Skin of body (tissue), 2 donors: ENCODE data around the gene PADI3. TPM values are rescaled to one million over a fixed set of nuclear protein-coding genes. Genes with fewer than 3 reads are reported as not detected.

Source experiments
- DNase-seq: peaks from one replicate; lab custom pipeline; 2025; lab: John Stamatoyannopoulos, UW
- total RNA-seq: library from RNA; depleted of rRNA; stranded (reverse); fragments of >200 nt; gene quantifications from one replicate; pipeline ENCODE4 v1.2.3, GENCODE V29; 2014

PADI3 gene
- total RNA-seq, 1 donor from 2014 or later = 15.8 TPM

- no peak for DNase-seq
Observed at GRCh38 chr1:17215545-17215890, 33.4 kb upstream of the PADI3 start.

- no peak for DNase-seq
Observed at GRCh38 chr1:17216078-17216477, 32.8 kb upstream of the PADI3 start.

- no peak for DNase-seq
Observed at GRCh38 chr1:17217607-17218006, 31.3 kb upstream of the PADI3 start.

- no peak for DNase-seq
Observed at GRCh38 chr1:17218939-17219338, 30.0 kb upstream of the PADI3 start.

GRCh38 chr1:17220287-17220686 lies 28.6 kb upstream of the PADI3 start:
- no peak for DNase-seq

GRCh38 chr1:17222557-17222956 lies 26.3 kb upstream of the PADI3 start:
- DNase-seq = no peak

- no peak for DNase-seq
Observed at GRCh38 chr1:17224434-17224833, 24.5 kb upstream of the PADI3 start.

- no peak for DNase-seq
Observed at GRCh38 chr1:17225140-17225539, 23.8 kb upstream of the PADI3 start.

- no peak for DNase-seq
Observed at GRCh38 chr1:17227358-17227915, 21.5 kb upstream of the PADI3 start.

GRCh38 chr1:17228619-17229018 lies 20.3 kb upstream of the PADI3 start:
- DNase-seq = no peak

- no peak for DNase-seq
Observed at GRCh38 chr1:17229379-17229778, 19.5 kb upstream of the PADI3 start.

GRCh38 chr1:17230106-17230505 lies 18.8 kb upstream of the PADI3 start:
- DNase-seq = no peak

GRCh38 chr1:17230671-17231310 lies 18.1 kb upstream of the PADI3 start:
- DNase-seq = no peak

GRCh38 chr1:17232759-17233661 lies 15.9 kb upstream of the PADI3 start:
- no peak for DNase-seq

GRCh38 chr1:17233675-17234320 lies 15.1 kb upstream of the PADI3 start:
- no peak for DNase-seq

GRCh38 chr1:17234405-17234804 lies 14.5 kb upstream of the PADI3 start:
- no peak for DNase-seq

- DNase-seq = no peak
Observed at GRCh38 chr1:17235135-17235885, 13.6 kb upstream of the PADI3 start.

- DNase-seq = peak; percentile 49
Observed at GRCh38 chr1:17236779-17237560, 11.9 kb upstream of the PADI3 start.

- DNase-seq = no peak
Observed at GRCh38 chr1:17237561-17237903, 11.4 kb upstream of the PADI3 start.

GRCh38 chr1:17239420-17239819 lies 9.5 kb upstream of the PADI3 start:
- DNase-seq = peak; percentile 23
